Peyer's patch (tissue), 4 donors: ENCODE results near the gene CXCL14.

ENCODE experiments used
- POLR2A ChIP-seq, 2 donors: fragments of 450-650 bp; IDR thresholded peaks; one replicate each; pipeline ENCODE4 v1.5.1; 2017; ENCODE audit warnings: antibody characterized with exemption in 2 of 2, mild to moderate bottlenecking in 2 of 2, moderate library complexity in 2 of 2
- TF ChIP-seq, protein P1 (sequence below), 6 experiments: fragments of 450-650 bp in 4 of 6; fragments of 200-600 bp in 2 of 6; sonication (generic) in 1 of 6; IDR thresholded peaks; one replicate each; pipeline ENCODE4 v1.5.1; 2017 to 2019; ENCODE audit warnings: antibody characterized with exemption in 6 of 6, mild to moderate bottlenecking in 3 of 6, moderate library complexity in 1 of 6

DNA sequence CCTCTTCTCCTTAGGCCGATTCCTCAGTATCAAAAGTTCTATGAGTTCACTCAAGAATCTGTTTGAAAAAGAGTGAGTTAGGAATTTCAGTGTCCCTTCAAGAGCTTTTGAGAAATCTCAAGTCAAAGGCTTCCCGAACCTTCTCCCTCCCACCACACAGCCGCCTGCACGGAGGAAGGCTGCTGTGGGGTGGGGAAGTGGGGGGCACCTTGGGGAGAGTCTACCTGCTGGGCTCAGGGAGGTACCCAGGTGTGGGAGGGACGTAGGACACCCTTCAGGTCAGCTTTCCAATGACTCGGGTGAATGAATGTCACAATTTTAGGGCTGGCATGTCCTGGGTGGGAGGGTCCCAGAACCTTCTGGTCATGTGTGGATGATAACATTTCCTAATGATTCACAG is 17.5 kb downstream of the CXCL14 start:
- TF ChIP-seq, protein P1, sequence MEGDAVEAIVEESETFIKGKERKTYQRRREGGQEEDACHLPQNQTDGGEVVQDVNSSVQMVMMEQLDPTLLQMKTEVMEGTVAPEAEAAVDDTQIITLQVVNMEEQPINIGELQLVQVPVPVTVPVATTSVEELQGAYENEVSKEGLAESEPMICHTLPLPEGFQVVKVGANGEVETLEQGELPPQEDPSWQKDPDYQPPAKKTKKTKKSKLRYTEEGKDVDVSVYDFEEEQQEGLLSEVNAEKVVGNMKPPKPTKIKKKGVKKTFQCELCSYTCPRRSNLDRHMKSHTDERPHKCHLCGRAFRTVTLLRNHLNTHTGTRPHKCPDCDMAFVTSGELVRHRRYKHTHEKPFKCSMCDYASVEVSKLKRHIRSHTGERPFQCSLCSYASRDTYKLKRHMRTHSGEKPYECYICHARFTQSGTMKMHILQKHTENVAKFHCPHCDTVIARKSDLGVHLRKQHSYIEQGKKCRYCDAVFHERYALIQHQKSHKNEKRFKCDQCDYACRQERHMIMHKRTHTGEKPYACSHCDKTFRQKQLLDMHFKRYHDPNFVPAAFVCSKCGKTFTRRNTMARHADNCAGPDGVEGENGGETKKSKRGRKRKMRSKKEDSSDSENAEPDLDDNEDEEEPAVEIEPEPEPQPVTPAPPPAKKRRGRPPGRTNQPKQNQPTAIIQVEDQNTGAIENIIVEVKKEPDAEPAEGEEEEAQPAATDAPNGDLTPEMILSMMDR (IDR thresholded peaks at IDR 0.05) = no peak
- TF ChIP-seq POLR2A (IDR thresholded peaks at IDR 0.05) = no peak
